ENCODE measurements around the gene REPIN1.

DNA sequence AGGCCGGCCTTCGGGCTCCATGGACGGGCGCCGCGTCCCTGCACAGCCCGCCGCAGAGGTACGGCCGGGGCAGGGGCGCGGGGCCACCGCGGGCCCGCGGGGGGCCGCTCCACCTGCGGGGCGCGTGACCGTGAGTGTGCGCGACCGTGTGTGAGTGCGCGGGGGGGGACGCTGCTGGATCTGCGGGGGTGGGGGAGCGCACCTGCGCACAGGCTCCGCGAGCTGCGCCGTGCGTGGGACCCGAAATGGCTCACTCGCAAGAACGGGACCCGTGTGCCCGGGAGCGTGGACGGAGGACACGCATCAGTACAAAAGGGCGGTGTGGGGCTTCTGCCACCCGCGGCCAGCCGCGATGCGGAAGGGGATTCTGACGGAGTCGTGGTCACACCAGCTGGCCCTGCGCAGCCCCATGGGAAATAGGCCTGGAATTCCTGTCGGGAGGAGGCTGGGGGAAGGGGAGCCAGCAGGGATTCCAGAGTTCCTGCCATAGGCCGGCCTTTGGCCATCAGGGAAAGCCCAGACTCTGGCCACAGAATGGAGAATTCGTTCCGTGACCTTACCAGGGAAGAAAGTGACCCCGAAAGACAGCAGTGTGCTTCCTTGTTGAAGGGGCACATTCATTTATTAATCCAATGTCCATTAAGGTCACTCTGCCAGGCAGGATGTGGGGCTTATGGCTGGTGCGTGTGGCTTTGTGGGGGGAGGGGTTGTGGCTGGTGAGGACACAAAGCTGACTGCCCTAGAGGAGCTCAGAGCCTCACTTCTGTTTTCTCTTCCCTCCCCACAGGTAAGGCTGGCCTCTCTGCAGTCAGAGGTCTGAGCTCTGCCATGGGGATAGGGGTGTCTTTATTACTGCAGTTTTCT is 494 bp downstream of the REPIN1 start:
- TF ChIP-seq, protein P1, sequence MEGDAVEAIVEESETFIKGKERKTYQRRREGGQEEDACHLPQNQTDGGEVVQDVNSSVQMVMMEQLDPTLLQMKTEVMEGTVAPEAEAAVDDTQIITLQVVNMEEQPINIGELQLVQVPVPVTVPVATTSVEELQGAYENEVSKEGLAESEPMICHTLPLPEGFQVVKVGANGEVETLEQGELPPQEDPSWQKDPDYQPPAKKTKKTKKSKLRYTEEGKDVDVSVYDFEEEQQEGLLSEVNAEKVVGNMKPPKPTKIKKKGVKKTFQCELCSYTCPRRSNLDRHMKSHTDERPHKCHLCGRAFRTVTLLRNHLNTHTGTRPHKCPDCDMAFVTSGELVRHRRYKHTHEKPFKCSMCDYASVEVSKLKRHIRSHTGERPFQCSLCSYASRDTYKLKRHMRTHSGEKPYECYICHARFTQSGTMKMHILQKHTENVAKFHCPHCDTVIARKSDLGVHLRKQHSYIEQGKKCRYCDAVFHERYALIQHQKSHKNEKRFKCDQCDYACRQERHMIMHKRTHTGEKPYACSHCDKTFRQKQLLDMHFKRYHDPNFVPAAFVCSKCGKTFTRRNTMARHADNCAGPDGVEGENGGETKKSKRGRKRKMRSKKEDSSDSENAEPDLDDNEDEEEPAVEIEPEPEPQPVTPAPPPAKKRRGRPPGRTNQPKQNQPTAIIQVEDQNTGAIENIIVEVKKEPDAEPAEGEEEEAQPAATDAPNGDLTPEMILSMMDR (IDR thresholded peaks at IDR 0.05) = no peak
- TF ChIP-seq POLR2A (IDR thresholded peaks at IDR 0.05) = no peak

All from adrenal gland (tissue), 5 donors.